B cell (primary cell): ENCODE results near the gene GULP1. TPM values are rescaled to one million over a fixed set of nuclear protein-coding genes. Genes with fewer than 3 reads are reported as not detected.

ENCODE experiments used
- ATAC-seq: fragments of 200-7000 bp; cut with Tn5 transposase; one replicate; pipeline ENCODE4 v1.10.0; 2021; ENCODE audit warnings: low read depth, mild to moderate bottlenecking, moderate number of reproducible peaks, moderate library complexity
- CTCF ChIA-PET: fragments of 350-600 bp; sonication (Branson Sonifier 250); formaldehyde crosslinking; loops from one replicate; lab custom pipeline; 2021; ENCODE audit warnings: antibody characterized with exemption, inconsistent platforms; lab: Charles Lee
- POLR2A ChIA-PET: fragments of 350-600 bp; sonication (Branson Sonifier 250); formaldehyde crosslinking; loops from one replicate; lab custom pipeline; 2021; ENCODE audit warnings: antibody characterized with exemption; lab: Charles Lee
- DNase-seq: peaks from one replicate; pipeline ENCODE4 v3.0.0; 2013
- H2AFZ ChIP-seq: 2 replicates; pipeline ENCODE4 v1.6.1; 2012; ENCODE audit warnings: mild to moderate bottlenecking, low read depth, low read length; ENCODE audit not compliant: insufficient read depth, poor library complexity, severe bottlenecking
- H3K27ac ChIP-seq, 2 donors: 1 replicate in 1 of 2; 2 replicates in 1 of 2; pipeline ENCODE4 v1.5.1; 2012 to 2013; ENCODE audit warnings: low read length in 2 of 2, mild to moderate bottlenecking in 2 of 2, moderate library complexity in 1 of 2
- H3K27me3 ChIP-seq, 4 experiments: fragments of 200-600 bp in 1 of 4; sonication (generic) in 1 of 4; replicated peaks in 1 of 4; 1 replicate in 2 of 4; 2 replicates in 2 of 4; pipeline versions ENCODE4 v1.6.1 to v1.7.0; 2013 to 2016; ENCODE audit warnings: low read length in 3 of 4, mild to moderate bottlenecking in 2 of 4, mixed read lengths in 1 of 4, moderate library complexity in 1 of 4; ENCODE audit not compliant: insufficient read depth in 4 of 4, control insufficient read depth in 3 of 4; ENCODE audit errors: control extremely low read depth in 1 of 4
- H3K36me3 ChIP-seq, 2 experiments: replicated peaks in 1 of 2; 1 replicate in 1 of 2; 2 replicates in 1 of 2; pipeline versions ENCODE4 v1.6.1 to v1.7.1; 2013; ENCODE audit warnings: low read length in 1 of 2; ENCODE audit not compliant: insufficient read depth in 2 of 2, control insufficient read depth in 1 of 2; ENCODE audit errors: control extremely low read depth in 1 of 2, extremely low read depth in 1 of 2
- H3K4me1 ChIP-seq, 2 donors: fragments of 200-600 bp in 1 of 2; sonication (generic) in 1 of 2; 1 replicate in 1 of 2; 2 replicates in 1 of 2; pipeline versions ENCODE4 v1.5.1 to v1.6.1; 2013 to 2017; ENCODE audit warnings: low read length in 2 of 2; ENCODE audit not compliant: control insufficient read depth in 2 of 2, insufficient read depth in 2 of 2
- H3K4me2 ChIP-seq: replicated peaks from 2 replicates; pipeline ENCODE3; 2012; ENCODE audit warnings: mild to moderate bottlenecking, low read depth, low read length; ENCODE audit not compliant: poor library complexity, severe bottlenecking
- H3K4me3 ChIP-seq, 5 experiments: fragments of 200-600 bp in 1 of 5; sonication (generic) in 1 of 5; 1 replicate in 3 of 5; 2 replicates in 2 of 5; pipeline versions ENCODE4 v1.5.1 to v1.7.0; 2011 to 2016; ENCODE audit warnings: low read length in 4 of 5, mild to moderate bottlenecking in 4 of 5, low read depth in 2 of 5, control low read depth in 1 of 5, moderate library complexity in 1 of 5; ENCODE audit not compliant: insufficient read depth in 1 of 5; ENCODE audit errors: control extremely low read depth in 1 of 5, extremely low read depth in 1 of 5
- H3K79me2 ChIP-seq: fragments of 200-600 bp; sonication (generic); one replicate; pipeline ENCODE4 v1.6.0; 2016; ENCODE audit warnings: low read length; ENCODE audit not compliant: control insufficient read depth, insufficient read depth
- H3K9ac ChIP-seq: fragments of 200-600 bp; sonication (generic); 2 replicates; pipeline ENCODE4 v1.6.1; 2017; ENCODE audit warnings: mild to moderate bottlenecking, low read length, moderate library complexity
- H3K9me3 ChIP-seq, 3 donors: one replicate each; pipeline versions ENCODE4 v1.6.1 to v1.7.1; 2013; ENCODE audit warnings: low read length in 2 of 3; ENCODE audit not compliant: control insufficient read depth in 2 of 3, insufficient read depth in 1 of 3; ENCODE audit errors: control extremely low read depth in 1 of 3
- H4K20me1 ChIP-seq: 2 replicates; pipeline ENCODE4 v1.6.0; 2012; ENCODE audit warnings: mild to moderate bottlenecking, low read length; ENCODE audit not compliant: insufficient read depth, control insufficient read depth, poor library complexity, severe bottlenecking
- H3K27ac Mint-ChIP-seq: one replicate; pipeline ENCODE4 v1.8.0; 2021; ENCODE audit warnings: mixed read lengths
- H3K27me3 Mint-ChIP-seq: one replicate; pipeline ENCODE4 v1.8.0; 2021; ENCODE audit warnings: mixed read lengths
- H3K4me1 Mint-ChIP-seq: one replicate; pipeline ENCODE4 v1.8.0; 2021; ENCODE audit warnings: mixed read lengths
- H3K4me3 Mint-ChIP-seq: one replicate; pipeline ENCODE4 v1.8.0; 2021; ENCODE audit warnings: mixed read lengths
- H3K9me3 Mint-ChIP-seq: one replicate; pipeline ENCODE4 v1.8.0; 2022; ENCODE audit warnings: mixed read lengths; ENCODE audit not compliant: insufficient read depth
- CTCF ChIP-seq: fragments of 200-600 bp; IDR thresholded peaks from one replicate; pipeline ENCODE4 v1.8.0; 2022; ENCODE audit warnings: antibody characterized with exemption, mild to moderate bottlenecking
- EZH2 ChIP-seq: IDR thresholded peaks from 2 replicates; pipeline ENCODE4 v1.6.1; 2012; ENCODE audit warnings: borderline replicate concordance, low read depth, mild to moderate bottlenecking, moderate library complexity, low read length; ENCODE audit not compliant: insufficient read depth, poor library complexity, severe bottlenecking
- WGBS: methylation state at CpG from one replicate; pipeline ENCODE4 v1.1.5; 2013; ENCODE audit warnings: missing lambda C conversion rate; ENCODE audit not compliant: insufficient coverage; 5-methylcytosine and 5-hydroxymethylcytosine counted together
- intact Hi-C: fragments of 100-400 bp; cut with micrococcal nuclease; formaldehyde crosslinking; loops from one replicate; pipeline ENCODE4 v1.10.0; 2022
- polyA plus RNA-seq: library from polyadenylated mRNA; depleted of rRNA; stranded (reverse); fragments of >200 nt; gene quantifications from 2 replicates; pipeline ENCODE4 v1.2.3, GENCODE V29; 2012
- total RNA-seq, 2 donors: library from RNA; stranded (reverse); fragments of 120-200 nt in 1 of 2; gene quantifications; 1 replicate in 1 of 2; 2 replicates in 1 of 2; pipeline versions ENCODE4 v1.2.3 to v1.2.4, GENCODE V29; 2013 to 2022

The GULP1 gene
- total and polyA plus RNA-seq, 2 donors (not counting 1 experiment from before 2014, with no cell fraction given), result not detected

DNA sequence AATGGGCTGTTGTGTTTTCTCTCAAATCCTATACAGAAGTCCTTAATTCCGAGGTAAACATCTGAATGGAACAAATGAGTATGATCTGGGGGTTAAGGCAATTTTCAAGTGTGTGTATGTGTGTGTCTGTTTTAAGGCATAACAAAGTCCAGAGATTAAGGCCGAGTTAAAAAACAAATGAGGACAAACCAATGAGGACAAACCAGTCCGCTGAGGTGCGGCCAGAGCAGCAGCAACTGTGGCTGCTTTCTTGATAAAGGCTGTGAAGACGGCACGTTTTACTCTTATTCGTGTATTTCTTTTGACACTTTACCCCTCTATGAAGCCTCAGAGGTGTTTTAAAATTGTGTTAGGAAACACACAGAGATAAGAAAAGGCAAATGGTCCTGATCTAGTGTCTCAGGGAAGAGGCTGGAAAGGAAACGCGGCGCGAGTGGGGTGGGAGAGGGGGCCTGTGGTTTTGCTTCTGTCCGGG is 495 bp upstream of the GULP1 start:
- TF ChIP-seq CTCF (no peak), EZH2 (no peak)
- WGBS, result 10% methylated on average over 2 of the region's 12 CpGs
- Histone ChIP-seq H3K36me3 (no peaks in the 10 kb centered on the region), H3K4me1 (no peaks in the 10 kb centered on the region), H3K9me3 (peaks cover 0 to 18% (median 0%) of the 10 kb centered on the region in 3 donors), H4K20me1 (no peaks in the 10 kb centered on the region), H3K27me3 (peaks cover 0 to 16% (median 9%) of the 10 kb centered on the region in 4 experiments), H3K27ac (no peak overlapping the region), H2AFZ (peak overlapping the region; percentile 28), H3K9ac (no peak overlapping the region), H3K4me3 (no peak overlapping the region), H3K79me2 (no peaks in the 10 kb centered on the region), H3K4me2 (peak overlapping the region; percentile 15)
- H3K27ac Mint-ChIP-seq, result no peak overlapping the region
- peaks cover 28% of the 10 kb centered on the region for H3K27me3 Mint-ChIP-seq
- H3K9me3 Mint-ChIP-seq, result no peaks in the 10 kb centered on the region
- intact Hi-C loops, result no loop called here
- DNase-seq (no peak), ATAC-seq (no peak)
- H3K4me3 Mint-ChIP-seq, result no peak overlapping the region
- ChIA-PET POLR2A (no interaction called here), CTCF (no interaction called here)
- H3K4me1 Mint-ChIP-seq, result peaks cover 3% of the 10 kb centered on the region

DNA sequence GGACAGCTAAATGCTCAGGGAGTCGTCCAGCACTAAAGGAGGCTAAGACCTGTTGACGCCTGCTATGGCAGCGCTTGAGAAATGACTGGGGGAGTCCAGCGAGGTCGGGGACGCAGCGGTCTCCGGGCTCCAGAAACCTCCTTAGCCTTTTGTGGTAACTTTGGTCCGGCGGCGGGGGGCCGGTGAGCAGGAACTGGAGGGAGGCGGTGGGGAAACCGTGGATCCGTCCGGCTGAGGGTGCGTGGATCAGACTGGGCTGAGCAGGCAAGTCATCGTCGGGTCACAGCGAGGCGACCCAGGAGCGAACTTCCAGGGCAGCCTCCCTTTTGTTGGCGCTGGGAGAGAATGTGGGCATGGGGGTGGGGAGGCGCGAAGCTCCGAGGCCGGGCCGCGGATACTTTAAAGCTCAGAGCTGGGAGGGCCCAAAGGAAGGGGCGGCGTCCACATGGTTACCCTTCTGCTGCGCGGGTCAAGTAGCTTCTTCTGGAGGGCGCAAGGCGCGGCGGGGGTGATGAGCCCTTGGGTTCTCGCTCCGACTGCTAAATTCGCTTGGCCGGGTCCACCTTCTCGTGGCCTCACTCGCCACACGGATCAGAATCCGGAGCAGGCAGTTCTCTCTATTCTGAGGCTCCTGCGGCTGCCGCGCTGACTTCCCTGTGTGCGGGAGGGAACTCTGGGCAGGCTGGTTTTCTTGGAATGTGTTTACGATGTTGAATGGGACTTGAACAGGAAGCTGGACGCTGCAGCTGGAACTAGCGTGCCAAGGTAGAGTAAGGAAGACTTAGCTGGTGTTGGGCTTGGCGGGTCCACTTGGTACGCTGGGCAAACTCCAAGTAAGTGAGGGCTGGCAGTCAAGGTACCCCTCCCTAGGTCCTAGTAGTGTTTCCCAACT is 920 bp downstream of the GULP1 start:
- H3K4me2 ChIP-seq, result no peak overlapping the region

More for the DNA sequence above, 920 bp downstream of the GULP1 start:
- Histone ChIP-seq H3K9ac (no peak overlapping the region), H3K27ac (no peak overlapping the region), H3K4me1 (no peaks in the 10 kb centered on the region), H3K4me3 (no peak overlapping the region), H3K79me2 (no peaks in the 10 kb centered on the region), H4K20me1 (no peaks in the 10 kb centered on the region), H3K27me3 (peaks cover 0 to 16% (median 9%) of the 10 kb centered on the region in 4 experiments), H3K36me3 (no peaks in the 10 kb centered on the region), H3K9me3 (peaks cover 0 to 18% (median 0%) of the 10 kb centered on the region in 3 donors), H2AFZ (peak overlapping the region; percentile 28)
- intact Hi-C loops, result no loop called here
- Mint-ChIP-seq H3K27me3 (peaks cover 28% of the 10 kb centered on the region), H3K4me3 (no peak overlapping the region), H3K9me3 (no peaks in the 10 kb centered on the region), H3K27ac (no peak overlapping the region), H3K4me1 (peaks cover 3% of the 10 kb centered on the region)
- ATAC-seq (no peak), DNase-seq (no peak)
- no peak for TF ChIP-seq CTCF
- TF ChIP-seq EZH2, result no peak
- POLR2A ChIA-PET, result no interaction called here
- 12% methylated on average over 54 of the region's 54 CpGs for WGBS
- CTCF ChIA-PET, result no interaction called here
